ENCODE measurements around the gene ARL16. TPM values are rescaled to one million over a fixed set of nuclear protein-coding genes. Genes with fewer than 3 reads are reported as not detected.

Gene ARL16
- total RNA-seq, 2 experiments from 2014 or later = 17.7 to 18.5 TPM

- POLR2A ChIA-PET = interaction anchor here (0.6 to 1.9 kb wide), 3 partner anchors 11 to 219 kb away, joined by 5 to 6 read pairs (median 5); partner anchors contain the start of genes ARL16, HGS and MRPL12
Observed at GRCh38 chr17:81713556-81714411, 30.2 kb upstream of the ARL16 start.

GRCh38 chr17:81713004-81713555, 29.5 kb upstream of the ARL16 start:
- POLR2A ChIA-PET = interaction anchor here (0.6 to 1.9 kb wide), 2 partner anchors 30 to 220 kb away, joined by 5 to 6 read pairs; partner anchors contain the start of genes ARL16 and HGS
- CTCF ChIA-PET = interaction anchor here (0.5 to 1.4 kb wide), 3 partner anchors 11 to 158 kb away, joined by 3 to 4 read pairs (median 3); no protein-coding TSS in a partner anchor

More at GRCh38 chr17:81713556-81714411, 30.2 kb upstream of the ARL16 start:
- CTCF ChIA-PET = interaction anchor here (0.5 to 1.4 kb wide), 3 partner anchors 12 to 159 kb away, joined by 3 to 4 read pairs (median 3); no protein-coding TSS in a partner anchor

- CTCF ChIA-PET = interaction anchor here (1.0 kb wide), 1 partner anchor 19 kb away, joined by 3 read pairs; no protein-coding TSS in a partner anchor
- POLR2A ChIA-PET = interaction anchor here (1.9 kb wide), 1 partner anchor 29 kb away, joined by 6 read pairs; the partner anchor contains the start of genes ARL16 and HGS
Observed at GRCh38 chr17:81712468-81713003, 28.9 kb upstream of the ARL16 start.

DNA sequence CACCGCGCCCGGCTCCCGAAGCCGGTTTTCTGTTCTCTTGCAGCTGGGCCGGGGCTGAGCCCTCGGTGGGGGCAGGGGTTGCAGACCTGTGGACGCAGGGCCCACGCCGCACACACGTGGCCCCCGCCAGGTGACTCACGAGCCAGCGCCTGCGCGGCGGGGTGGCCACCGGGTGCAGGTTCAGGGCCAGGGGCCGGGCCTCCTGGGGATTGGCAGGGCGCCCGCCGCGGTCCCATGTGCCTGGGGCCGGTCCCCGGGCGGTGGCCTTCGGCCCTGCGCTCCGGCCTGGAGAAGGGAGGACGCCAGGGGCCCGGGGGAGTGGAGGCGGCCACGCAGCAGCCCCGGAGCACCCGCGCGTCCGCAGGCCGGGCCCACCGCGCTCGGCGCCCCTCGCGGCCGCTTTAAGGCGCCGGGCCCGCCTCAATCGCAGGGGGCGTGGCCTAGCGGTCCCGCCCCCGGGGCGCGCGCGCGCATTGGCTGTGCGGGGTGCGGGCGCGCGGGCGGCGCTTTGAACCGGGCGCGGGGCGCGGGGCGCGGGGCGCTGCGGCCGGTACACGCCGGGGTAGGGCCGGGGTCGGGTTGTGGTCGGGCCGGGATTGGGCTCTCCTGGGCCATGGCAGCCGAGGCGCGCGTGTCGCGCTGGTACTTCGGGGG, 28.3 kb upstream of the ARL16 start, which contains the start of gene SLC25A10:
SLC25A10 (plus strand) TSS at position 471 of the 654 bp plus-strand sequence; CDS start at position 614, 143 bp downstream.
- CTCF ChIA-PET = no interaction called here
- POLR2A ChIA-PET = interaction anchor here (0.7 to 1.7 kb wide), 5 partner anchors 9 to 310 kb away, joined by 3 to 11 read pairs (median 4); partner anchors contain the start of genes CENPX, HGS and MRPL12

- CTCF ChIA-PET = interaction anchor here (0.6 kb wide), 1 partner anchor 519 kb away, joined by 4 read pairs; no protein-coding TSS in a partner anchor
Observed at GRCh38 chr17:81710514-81711308, 27.1 kb upstream of the ARL16 start.

GRCh38 chr17:81708739-81709185, 25.2 kb upstream of the ARL16 start:
- CTCF ChIA-PET = interaction anchor here (0.7 kb wide), 1 partner anchor 74 kb away, joined by 4 read pairs; no protein-coding TSS in a partner anchor
- POLR2A ChIA-PET = interaction anchor here (0.8 to 1.5 kb wide), 4 partner anchors 13 to 152 kb away, joined by 3 to 4 read pairs (median 4); partner anchors contain the start of genes ARL16, HGS and P4HB

More at GRCh38 chr17:81710514-81711308, 27.1 kb upstream of the ARL16 start:
- POLR2A ChIA-PET = interaction anchor here (0.5 to 1.7 kb wide), 6 partner anchors 27 to 355 kb away, joined by 3 to 5 read pairs (median 4); partner anchors contain the start of genes CENPX and HGS

DNA sequence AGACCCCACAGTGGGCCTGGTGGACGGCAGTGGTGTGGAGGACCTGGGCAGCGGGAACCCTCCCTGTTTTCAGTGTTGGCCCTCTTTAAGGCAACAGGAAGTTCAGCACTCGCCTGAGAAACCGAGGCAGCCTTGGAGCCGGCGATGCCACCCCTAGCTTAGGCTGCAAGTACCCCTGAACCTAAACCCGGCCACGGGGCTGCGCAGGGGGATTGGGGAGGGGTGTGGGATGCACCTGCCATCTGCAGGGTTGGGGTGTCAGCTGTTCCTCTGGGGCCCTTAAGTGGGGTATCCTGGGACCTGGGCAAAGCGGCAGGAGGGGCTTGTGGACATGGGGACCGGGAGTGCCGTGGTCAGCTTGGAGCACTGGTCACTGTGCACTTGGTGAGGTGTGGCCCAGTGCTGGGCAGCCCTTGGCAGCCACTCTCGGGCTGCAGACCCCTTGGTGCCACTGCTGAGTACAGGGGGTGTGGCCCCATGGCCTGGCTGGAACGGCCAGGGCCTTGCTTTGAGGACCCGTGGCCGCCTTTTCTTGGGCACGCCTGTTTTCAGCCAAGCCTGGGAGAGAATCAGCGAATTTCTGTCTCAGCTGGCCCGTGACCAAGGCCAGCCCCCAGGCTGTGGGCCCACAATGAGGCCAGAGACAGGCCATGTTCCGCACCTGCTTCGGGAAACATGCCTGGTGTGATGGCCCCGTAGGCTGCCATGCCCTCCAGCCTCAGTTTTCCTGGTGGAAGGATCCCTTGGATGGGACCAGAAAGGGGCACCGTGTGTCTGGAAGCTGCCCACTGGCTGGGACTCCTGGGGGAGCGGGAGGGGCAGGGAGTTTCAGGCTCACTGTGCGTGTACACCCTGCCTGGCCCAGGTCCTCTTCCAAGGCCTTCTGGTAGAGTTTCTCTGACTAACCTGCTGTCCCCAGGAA, 24.4 kb upstream of the ARL16 start:
- ChIA-PET CTCF (no interaction called here), POLR2A (interaction anchor here (0.8 to 1.5 kb wide), 4 partner anchors 12 to 153 kb away, joined by 3 to 4 read pairs (median 4); partner anchors contain the start of genes ARL16, HGS and P4HB)

- ChIA-PET CTCF (interaction anchor here (1.2 kb wide), 1 partner anchor 152 kb away, joined by 3 read pairs; no protein-coding TSS in a partner anchor), POLR2A (interaction anchor here (0.9 kb wide), 1 partner anchor 24 kb away, joined by 3 read pairs; the partner anchor contains the start of genes ARL16 and HGS)
Observed at GRCh38 chr17:81706757-81707624, 23.4 kb upstream of the ARL16 start.

GRCh38 chr17:81706232-81706611, 22.6 kb upstream of the ARL16 start:
- CTCF ChIA-PET = interaction anchor here (1.2 kb wide), 1 partner anchor 152 kb away, joined by 3 read pairs; no protein-coding TSS in a partner anchor
- POLR2A ChIA-PET = interaction anchor here (0.6 to 0.9 kb wide), 2 partner anchors 23 to 177 kb away, joined by 3 read pairs; partner anchors contain the start of genes ARL16 and HGS

DNA sequence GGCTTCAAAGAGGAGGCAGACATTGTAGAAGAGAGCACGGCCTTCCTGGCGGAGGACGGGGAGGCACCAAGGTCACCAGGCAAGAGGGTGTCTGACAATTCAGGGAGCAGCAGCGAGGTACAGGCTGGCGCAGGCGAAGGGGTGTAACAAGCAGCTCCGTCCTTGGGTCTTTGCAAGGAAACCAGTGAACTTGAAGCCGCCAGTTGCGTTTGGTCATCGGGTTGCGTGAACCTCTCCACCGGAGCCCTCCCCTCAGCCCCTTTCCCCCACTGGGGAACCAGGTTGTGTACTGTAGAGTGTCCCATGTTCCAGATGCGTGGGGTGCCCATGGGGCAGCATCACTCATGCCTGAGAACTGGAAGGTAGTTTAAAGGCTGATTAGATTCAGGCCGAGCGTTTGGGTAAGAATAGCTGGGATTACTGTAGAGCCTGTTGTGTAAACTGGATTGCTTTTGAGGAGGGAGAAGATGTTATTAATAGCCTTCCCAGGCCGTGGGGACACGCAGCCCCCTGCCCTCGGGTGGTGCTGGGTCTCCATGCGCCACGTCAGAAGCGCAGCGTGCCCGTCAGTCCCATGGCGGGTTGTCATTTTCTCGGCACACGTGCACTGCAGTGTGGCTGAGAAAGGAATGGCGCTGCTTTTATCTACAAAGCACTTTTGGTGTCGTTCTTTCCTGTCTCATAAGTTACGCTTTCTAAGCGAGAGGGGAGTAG, 22.1 kb upstream of the ARL16 start:
- ChIA-PET POLR2A (interaction anchor here (0.6 to 0.9 kb wide), 3 partner anchors 22 to 178 kb away, joined by 3 read pairs; partner anchors contain the start of genes ARL16 and HGS), CTCF (no interaction called here)

- POLR2A ChIA-PET = interaction anchor here (0.6 to 2.7 kb wide), 7 partner anchors 8 to 307 kb away, joined by 3 to 13 read pairs (median 5); partner anchors contain the start of genes ARL16, HGS and MCRIP1
- CTCF ChIA-PET = interaction anchor here (0.6 to 3.8 kb wide), 5 partner anchors 13 to 165 kb away, joined by 4 to 26 read pairs (median 4); partner anchors contain the start of genes ARL16 and HGS
Observed at GRCh38 chr17:81703747-81704654, 20.4 kb upstream of the ARL16 start.

DNA sequence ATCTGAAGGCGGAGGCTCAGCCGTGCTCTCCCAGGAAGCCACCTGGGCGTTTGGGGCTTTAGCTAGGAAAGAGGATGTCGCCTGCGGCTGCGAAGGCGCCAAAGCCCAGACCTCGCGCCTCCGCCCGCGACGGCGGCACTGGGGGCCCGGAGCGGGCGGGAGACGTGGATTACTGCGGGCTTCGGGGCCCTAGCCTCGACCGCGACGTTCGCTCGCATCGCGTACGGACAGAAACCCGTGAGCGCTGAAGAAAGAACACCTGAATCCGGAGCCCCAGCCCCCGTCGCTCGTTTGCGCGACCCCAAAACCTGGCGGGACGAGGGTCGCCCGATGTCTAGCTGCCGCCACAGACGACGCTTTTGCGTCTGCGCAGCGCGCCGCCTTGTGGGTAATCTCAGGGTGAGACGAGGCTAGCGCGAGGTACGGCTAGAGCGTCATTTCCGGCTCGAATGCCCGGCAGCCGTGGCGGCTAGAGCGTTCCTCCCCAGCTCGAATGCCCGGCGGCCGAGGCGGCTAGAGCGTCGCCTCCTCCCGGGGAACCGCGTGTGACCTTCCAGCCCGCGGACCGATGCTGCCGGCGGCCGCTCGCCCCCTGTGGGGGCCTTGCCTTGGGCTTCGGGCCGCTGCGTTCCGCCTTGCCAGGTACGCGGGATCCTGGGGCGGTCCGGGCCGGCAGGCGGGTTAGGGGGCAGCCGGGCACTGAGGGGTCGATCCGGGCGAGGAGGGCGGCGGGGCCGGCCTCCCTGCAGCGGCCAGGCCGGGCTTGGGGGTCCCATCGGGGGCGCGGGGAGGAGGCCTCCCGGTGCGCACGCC, 19.5 kb upstream of the ARL16 start, which contains the start of gene MRPL12:
MRPL12 (plus strand) TSS at position 434 of the 813 bp plus-strand sequence; CDS start at position 569, 135 bp downstream.
- POLR2A ChIA-PET = interaction anchor here (0.6 to 2.7 kb wide), 11 partner anchors 9 to 306 kb away, joined by 3 to 13 read pairs (median 4); partner anchors contain the start of genes ARL16, CCDC137, HGS and MCRIP1
- CTCF ChIA-PET = interaction anchor here (0.8 to 3.8 kb wide), 7 partner anchors 11 to 256 kb away, joined by 3 to 26 read pairs (median 4); partner anchors contain the start of genes ARL16 and HGS
